HG03432 (cell line): ENCODE results near the gene RBM46.
"Not testable (repeated sequence)": the region's sequence is repeated elsewhere in the genome, so short reads cannot be mapped to it uniquely, and the experiment has no call there.

Source experiments
- ATAC-seq: cut with Tn5 transposase; IDR thresholded peaks from one replicate; pipeline ENCODE4 v1.9.1; 2021; ENCODE audit warnings: mild to moderate bottlenecking, moderate library complexity; ENCODE audit not compliant: unreplicated experiment

Gene RBM46

DNA sequence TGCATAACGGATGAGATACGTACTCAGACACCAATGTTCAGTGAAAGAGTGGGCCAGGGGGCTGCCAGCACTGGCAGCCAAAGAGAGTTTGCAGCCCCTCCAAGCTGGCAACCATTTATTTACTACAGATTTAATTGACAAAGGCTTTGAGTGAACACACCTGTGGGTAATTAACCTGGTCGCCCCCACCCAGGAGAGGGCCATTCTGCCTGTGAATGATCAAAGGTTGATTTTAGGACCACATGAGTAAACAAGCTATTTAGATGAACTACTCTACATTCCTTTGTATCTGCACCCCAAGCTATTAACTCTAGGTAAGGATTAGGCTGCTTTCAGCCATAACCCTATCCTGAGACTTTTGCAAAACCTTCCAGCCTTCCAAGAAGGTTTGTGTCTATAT lies 55.0 kb downstream of the RBM46 start:
- ATAC-seq: no peak

DNA sequence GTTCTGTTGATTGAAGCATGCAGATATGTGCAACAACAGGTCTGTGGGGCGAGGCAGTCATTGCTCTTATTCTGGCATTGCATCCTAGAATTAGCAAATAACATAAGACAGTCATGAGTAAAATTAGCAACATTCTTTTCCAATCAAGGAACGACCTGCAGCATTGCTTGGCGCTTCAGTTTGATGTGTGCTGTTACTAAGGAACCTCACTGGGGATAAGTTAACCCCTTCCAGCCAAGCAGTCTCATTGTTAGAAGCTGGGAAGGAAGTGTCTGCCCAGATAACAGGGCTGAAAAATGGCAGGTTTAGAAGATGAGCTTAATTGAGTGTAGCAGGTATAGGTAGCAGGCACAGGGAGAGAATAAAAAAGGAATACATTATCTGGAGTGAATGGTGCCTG lies 55.4 kb downstream of the RBM46 start:
- no peak for ATAC-seq

DNA sequence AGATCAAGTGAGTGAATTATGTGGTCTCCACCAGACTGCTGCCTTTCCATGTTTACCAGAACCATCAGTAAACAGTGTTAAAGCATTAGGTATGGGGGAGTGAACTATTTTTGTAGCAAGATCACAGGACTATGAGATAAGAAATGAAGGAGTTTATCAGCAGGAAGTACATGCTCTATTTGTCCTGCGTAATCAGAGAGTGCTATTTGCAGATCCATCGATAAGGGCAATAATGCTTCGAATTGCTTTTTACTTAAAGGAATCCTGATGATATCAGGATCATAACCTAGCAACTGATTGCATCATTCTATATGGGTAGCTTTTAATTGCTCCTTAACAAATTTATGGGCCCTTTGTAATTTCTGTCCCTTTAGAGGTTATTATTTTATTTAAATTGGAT lies 57.1 kb downstream of the RBM46 start:
- no peak for ATAC-seq

DNA sequence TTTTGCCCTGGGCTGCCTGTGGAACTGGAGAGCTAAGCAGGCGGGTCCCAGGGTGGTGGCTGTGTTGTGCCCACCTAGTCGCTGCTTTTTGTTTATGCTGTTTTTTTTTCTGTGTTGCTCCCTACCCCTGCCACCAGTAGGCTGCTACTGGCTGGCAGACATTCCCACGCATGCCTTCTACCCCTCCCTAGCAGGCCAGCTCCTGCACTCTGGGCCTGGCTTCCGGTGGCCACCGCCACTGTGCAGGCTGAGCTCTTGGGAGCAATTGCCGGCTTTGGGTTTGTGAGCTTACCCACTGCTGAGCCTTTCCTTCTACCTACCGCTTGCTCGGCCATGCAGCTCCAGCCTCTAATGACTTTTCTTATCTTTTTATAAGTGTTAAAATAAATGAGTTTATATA lies 57.6 kb downstream of the RBM46 start:
- ATAC-seq: no peak

DNA sequence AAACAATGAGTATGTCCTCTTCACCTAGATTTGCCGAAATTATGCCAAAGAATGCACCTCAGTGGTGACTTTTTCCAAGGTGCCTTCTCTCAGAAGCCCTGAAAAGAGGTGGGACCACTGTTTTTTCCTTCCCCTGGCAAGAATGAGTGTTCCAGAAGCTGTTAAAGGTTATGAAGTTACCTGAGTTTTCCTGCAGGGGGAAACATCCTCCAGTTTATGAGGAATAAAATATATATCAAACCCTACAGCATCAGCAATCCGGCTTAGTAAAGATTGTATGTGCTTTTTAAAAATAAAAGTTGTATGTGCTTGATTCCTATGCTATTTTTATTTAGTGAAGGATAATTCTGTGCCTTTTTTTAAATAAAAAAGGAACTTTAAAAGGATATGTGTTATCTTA lies 73.3 kb downstream of the RBM46 start:
- no peak for ATAC-seq

DNA sequence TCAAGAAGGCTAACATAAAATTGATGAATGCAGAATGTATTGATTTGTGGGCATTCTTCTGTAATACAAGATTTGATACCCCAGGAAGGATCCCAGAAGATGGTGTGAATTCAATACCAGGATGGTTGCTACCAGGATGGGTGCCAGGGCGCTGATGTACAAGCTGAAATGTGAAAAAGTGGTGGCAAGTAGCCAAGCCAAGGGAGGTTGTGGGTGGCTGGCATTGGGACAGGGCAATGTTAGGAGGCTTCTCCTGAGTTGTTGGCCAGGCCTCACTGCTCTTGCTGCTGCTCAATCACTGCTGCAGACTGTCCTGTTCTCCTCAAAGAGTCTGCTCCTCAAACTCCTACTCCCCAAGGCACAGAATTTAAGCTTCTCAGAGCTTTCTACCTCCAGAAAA lies 77.1 kb downstream of the RBM46 start:
- ATAC-seq: no peak

DNA sequence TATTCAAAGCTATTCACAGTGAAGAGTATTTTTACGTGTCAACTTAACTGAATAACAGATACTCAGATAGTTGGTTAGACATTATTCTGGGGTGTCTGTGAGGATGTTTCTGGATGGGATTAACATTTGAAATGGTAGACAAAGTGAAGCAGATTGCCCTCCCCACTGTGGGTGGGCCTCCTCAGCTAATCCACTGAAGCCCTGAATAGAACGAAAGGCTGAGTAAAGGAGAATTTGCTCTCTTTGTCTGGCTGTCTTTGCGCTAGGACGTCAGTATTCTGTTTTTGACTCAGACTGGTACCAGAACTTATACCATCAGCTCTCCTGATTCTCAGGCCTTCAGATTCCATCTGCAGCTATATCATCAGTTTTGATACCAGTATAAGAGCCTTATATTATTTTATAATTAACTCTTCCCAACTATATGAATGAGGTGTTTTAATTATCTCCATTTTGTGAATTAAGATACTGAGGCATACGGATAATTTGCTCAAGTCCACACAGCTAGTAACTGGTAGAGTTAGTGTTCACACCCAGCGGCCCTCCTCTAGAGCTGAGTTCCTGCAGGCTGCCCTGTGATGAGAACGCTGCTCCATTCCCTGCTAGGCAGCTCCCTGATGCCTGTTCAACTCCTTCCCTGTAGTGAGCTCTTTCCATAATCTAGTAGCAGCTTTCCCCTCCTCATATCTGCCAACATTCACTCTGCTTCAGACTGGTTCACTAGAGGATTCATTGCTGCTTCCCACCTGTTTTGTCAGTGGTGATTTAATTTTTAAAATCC lies 87.5 kb downstream of the RBM46 start:
- ATAC-seq: no peak

DNA sequence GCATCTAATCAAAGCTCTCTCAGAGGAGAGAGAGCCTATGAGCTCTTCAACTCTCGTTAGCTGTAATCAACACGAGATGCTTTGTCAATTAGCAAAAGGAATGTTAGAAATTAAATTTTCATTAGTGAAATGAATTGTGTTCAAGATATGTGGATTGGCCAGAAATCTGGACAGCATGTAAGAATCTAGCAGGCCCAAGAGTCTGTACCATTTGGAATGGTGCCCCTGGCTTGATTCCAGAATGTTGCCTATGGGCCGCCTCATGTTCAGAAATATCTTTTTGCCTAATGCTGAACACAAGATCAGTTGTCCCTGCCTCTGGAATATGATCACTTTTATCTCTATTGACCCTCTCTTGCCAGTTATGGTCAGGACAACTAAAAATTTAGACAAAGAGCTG lies 88.2 kb downstream of the RBM46 start:
- no peak for ATAC-seq

DNA sequence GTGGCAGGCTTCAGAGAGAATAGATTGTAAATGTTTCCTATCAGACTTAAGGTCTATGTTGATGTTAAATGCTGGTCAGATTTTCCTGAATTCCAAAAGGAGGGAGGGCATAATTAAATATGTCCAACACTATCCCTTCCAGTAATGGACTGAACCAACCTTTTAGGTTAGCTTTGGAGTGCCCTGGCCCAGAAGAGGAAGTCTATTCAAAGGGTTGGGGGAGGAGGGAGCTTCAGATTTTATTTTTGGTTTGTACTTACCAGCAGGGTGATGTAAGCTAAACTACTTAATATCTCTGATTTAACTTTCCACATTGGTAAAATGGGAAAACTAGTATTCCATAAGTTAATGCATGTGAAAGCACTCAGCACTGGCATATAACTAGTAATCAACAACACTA lies 91.1 kb downstream of the RBM46 start:
- no peak for ATAC-seq

DNA sequence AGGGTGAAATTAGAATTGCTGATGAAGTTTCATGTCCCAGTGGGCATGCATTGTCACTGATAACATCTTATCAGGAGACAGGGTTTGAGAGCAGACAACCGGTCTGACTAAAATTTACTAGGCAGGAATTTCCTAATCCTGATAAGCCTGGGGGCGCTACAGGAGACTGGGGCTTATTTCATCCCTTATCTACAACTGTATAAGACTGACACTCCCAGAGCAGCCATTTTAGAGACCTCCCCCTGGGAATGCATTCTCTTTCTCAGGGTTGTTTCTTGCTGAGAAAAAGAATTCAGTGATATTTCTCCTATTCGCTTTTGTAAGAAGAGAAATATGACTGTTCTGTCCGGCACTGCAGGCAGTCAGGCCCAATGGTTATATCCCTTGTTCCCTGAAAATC lies 93.0 kb downstream of the RBM46 start:
- ATAC-seq: not testable (repeated sequence)

DNA sequence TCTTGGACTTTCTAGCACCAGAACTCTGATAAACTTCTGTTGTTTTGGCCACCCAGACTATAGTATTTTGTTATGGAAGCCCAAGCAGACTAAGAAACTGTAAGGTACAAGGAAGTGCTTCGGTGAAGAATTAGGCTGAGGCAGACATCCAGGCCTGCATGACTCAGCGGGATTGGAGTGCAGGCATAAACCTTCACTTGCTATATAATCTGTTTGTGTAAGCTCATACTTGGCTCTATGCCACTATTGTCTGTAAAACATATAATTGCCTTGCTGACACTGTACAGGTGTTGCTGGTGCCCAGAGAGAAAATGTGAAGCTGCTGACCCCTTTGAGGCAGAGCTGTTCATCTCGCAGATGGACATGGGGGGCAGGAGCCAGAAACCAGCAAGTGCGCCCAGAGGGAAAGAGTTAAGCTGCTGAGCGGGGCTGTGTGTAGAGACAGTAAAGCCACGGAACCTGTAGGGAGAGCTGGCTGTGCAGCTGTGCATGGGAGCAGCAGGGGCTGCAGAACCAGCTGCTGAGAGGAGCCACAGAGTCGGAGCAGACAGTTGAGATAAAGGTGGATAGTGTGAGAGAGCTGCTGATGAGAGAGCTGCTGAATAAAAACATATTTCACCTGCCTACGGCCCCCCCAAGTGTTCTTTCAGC lies 96.2 kb downstream of the RBM46 start:
- no peak for ATAC-seq
